VCaP (cell line): ENCODE data around the gene TTN.
"Not testable (repeated sequence)": the region's sequence is repeated elsewhere in the genome, so short reads cannot be mapped to it uniquely, and the experiment has no call there.

Experiments
- H3K27ac ChIP-seq: fragments of 450-650 bp; 2 replicates; pipeline ENCODE4 v1.5.1; 2017
- TF ChIP-seq, protein P1 (sequence below): fragments of 450-650 bp; conservative IDR thresholded peaks from 2 replicates; pipeline ENCODE4 v1.5.1; 2017; ENCODE audit warnings: mild to moderate bottlenecking, moderate library complexity

The TTN gene

DNA sequence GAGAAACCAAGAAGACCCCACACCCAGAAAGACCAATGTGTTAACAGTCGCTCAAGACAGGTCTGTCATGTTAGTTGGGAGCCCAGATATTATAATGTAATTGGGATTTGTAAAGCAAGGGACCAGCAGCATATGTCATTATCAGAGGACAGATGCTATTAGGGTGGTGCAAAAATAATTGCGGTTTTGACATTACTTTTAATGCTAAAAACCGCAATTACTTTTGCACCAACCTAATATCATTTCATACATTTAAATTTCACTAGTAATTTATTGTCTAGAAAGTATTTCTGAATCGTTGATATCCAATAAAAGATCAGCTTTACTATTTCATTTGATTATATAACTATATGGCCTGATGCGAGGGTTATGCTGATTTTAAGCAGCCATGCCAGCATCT lies 131.2 kb downstream of the TTN start:
- no peak overlapping the region for H3K27ac ChIP-seq
- TF ChIP-seq, protein P1, sequence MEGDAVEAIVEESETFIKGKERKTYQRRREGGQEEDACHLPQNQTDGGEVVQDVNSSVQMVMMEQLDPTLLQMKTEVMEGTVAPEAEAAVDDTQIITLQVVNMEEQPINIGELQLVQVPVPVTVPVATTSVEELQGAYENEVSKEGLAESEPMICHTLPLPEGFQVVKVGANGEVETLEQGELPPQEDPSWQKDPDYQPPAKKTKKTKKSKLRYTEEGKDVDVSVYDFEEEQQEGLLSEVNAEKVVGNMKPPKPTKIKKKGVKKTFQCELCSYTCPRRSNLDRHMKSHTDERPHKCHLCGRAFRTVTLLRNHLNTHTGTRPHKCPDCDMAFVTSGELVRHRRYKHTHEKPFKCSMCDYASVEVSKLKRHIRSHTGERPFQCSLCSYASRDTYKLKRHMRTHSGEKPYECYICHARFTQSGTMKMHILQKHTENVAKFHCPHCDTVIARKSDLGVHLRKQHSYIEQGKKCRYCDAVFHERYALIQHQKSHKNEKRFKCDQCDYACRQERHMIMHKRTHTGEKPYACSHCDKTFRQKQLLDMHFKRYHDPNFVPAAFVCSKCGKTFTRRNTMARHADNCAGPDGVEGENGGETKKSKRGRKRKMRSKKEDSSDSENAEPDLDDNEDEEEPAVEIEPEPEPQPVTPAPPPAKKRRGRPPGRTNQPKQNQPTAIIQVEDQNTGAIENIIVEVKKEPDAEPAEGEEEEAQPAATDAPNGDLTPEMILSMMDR: no peak

DNA sequence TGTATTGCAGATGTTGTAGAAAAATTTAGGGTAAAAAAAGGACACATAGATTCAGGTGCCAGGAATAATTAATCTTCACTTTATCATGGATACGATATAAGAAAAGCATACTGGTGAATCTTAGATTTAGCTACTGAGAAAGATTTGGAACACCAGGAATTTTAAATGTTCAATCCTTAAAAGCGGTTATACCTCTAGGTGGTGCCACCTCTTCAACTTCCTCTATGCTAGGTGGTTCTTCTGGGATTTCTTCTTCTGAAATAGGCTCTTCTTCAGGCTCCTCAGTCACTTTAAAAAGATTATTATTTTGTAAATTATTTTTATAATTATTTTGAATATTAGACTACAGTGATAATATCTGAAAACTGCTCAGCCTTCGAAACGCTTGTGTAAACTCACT lies 133.1 kb downstream of the TTN start:
- no peak overlapping the region for H3K27ac ChIP-seq
- TF ChIP-seq, protein P1: peak; percentile 47

DNA sequence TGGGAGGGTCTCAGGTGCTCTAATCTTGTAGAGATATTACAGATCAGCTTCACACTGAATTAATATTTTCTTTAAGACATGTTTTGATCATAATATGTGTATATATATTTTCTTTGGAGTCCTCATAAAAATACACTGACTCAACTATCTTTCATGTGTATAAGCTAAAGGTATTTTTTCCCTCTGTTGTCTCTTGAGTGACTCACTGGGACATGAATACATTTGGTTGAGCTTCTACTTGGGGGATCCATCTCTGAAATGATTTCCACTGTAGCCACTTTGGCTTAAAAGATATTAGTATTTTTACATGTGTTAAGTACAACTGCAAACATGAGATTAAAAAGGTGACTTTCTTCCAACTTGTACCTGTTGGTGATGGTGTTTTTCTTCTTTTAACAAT lies 140.8 kb downstream of the TTN start:
- H3K27ac ChIP-seq: no peak overlapping the region
- TF ChIP-seq, protein P1: no peak

DNA sequence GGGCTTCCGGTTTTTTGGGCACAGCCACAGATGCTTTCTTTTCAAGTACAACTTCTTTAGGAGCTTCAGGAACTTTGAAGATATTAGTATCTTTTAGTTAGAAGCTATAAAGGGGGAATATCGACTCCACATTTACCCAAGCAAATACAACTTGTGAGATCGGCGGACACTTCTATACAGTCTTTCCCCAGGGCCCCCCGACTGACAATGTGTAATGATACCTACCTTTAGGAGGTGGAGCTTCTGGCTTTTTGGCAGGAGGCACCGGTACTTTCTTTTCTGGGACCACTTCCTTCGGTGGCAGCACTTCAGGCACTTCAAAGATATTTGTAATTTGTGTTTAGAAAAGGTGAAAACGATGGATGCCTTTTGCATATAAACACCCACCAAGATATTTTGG lies 148.7 kb downstream of the TTN start:
- H3K27ac ChIP-seq: not testable (repeated sequence)

DNA sequence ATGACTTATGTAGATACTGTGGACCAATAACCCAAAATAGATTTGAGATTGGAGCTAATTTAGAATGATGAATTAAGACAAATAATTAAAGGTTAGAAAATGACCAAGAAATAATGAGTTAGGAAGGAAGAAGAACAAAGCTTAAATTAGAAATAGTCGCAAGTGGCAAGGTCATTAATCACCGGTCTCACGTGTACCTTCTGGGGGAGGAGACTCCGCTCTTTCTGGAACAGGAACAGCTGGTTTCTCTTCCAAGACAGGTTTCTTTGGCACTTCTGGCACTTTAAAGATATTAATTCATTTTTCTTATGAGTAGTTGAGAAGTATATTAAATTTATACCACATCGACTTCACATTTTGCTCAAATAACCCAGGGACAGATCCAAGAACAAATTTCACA lies 156.7 kb downstream of the TTN start:
- TF ChIP-seq, protein P1: no peak
- no peak overlapping the region for H3K27ac ChIP-seq

DNA sequence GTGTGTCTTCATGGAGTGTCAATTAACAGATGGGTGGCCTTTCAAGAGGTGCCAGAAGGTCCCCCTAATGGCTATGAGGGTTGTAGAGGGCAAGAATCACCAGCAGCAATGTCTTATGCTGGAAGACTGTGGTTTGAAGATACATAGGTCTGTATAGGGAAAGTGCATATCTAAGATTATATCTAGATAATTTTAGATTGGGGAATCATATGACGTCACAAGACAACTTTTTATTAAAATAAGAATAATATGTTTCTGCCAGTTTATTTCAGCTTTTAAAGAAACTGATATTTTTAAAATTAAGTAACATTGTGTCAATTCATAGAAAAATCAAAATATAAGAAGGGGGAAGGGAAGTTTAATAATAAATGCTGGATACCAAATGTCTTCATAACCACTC lies 162.3 kb downstream of the TTN start:
- no peak overlapping the region for H3K27ac ChIP-seq

DNA sequence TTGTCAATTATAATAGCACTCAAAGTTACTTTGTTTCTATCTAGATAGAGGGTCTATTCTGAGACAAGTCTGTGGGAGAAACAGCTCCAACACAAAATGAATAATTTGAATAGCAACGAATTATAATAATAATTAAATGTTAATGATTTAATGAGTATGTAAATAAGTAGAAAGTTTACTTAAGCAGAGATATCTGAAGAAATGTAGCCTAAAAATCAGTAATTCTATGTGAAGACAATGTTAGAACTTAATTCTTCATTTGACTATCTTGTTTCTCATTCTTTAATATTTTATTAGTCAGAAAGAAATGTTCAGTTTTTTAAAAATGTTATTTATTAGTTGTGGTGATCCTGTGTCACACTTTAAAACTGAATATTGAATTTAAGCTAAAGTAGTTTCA lies 165.7 kb downstream of the TTN start:
- TF ChIP-seq, protein P1: no peak
- H3K27ac ChIP-seq: no peak overlapping the region

More for the DNA sequence above, 162.3 kb downstream of the TTN start:
- TF ChIP-seq, protein P1: no peak

DNA sequence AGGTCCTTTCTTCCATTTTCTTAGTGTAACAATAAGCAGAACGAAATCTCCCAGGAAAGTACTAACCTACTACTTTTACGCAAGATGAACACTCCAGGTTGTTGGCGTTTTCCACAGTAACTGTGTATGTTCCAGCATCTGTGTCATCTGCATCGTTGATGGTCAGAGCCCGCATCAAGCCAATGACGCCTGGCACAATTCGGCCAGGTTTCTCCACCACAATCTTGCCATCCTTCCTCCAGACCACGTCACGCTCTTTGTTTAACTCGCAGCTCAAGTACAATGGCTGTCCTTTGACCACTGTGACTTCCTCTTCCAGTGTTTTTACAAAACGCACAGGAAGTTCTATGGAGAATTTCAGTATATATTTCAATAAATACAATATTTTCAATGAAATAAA lies 171.3 kb downstream of the TTN start:
- TF ChIP-seq, protein P1: no peak
- H3K27ac ChIP-seq: no peak overlapping the region
